Measurements from ENCODE around the gene SAMD4A. TPM values are rescaled to one million over a fixed set of nuclear protein-coding genes. Genes with fewer than 3 reads are reported as not detected.
A peak's percentile ranks its signal among the peaks of the same experiment; 100 is the strongest.

Gene SAMD4A
- total RNA-seq, 1 experiment from 2014 or later, result 17.0 TPM

DNA sequence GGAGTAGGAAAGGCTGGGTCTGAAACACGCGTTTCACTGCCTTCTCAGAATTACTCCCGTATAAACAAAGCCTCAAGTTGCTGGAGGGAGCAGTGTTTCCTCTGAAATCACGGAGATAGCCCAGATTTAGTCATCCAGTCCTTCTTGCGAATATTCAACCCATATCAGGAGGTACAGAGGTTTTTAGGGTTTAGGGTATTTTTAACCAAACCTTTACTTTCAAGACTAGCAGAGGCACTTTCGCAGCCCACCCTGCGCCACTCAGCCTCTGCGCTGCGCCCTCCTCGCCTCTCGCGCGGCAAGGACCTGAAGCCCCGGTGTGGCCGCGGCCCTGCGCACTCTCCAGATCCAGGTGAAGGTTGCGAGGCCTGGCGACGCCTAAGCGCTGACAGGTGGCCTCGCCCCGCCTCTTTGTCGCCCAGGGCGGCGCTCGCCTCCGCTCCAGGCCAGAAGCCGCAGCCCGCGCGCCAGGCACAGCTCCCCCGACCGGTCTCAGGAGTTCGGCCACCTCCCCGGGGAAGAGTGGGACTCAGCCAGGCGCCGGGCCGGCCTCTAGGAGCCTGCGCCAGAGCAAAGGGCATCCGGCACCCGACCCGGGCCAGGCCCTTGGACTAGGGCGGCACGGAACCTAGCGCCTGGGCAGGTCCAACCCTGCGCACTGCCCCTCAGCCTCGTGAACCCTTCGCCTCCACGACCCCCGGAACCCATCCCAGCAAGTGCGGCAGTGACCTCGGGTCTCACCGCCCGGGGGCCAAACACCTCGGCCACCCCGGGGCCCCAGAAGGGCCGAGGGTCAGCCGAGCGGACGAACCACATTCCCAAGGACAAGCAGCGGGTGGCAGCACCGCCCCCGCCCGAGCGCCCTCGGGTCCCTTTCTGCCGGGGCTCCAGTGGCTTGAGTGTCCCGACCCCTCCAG lies 1.8 kb upstream of the SAMD4A start:
- peak; percentile 78 for DNase-seq (ENCODE audit: low spot score)
- in situ Hi-C loops (cut with HindIII; ENCODE audit: low sequenced_read_pairs), result no loop called here

- in situ Hi-C loops (cut with HindIII; ENCODE audit: low sequenced_read_pairs), result no loop called here
- peak; percentile 86 for DNase-seq (ENCODE audit: low spot score)
These were observed 1.0 kb upstream of the SAMD4A start for GRCh38 chr14:54565785-54566409.

GRCh38 chr14:54567224-54567638 lies 303 bp downstream of the SAMD4A start:
- DNase-seq (ENCODE audit: low spot score), result no peak
- in situ Hi-C loops (cut with HindIII; ENCODE audit: low sequenced_read_pairs), result no loop called here

DNA sequence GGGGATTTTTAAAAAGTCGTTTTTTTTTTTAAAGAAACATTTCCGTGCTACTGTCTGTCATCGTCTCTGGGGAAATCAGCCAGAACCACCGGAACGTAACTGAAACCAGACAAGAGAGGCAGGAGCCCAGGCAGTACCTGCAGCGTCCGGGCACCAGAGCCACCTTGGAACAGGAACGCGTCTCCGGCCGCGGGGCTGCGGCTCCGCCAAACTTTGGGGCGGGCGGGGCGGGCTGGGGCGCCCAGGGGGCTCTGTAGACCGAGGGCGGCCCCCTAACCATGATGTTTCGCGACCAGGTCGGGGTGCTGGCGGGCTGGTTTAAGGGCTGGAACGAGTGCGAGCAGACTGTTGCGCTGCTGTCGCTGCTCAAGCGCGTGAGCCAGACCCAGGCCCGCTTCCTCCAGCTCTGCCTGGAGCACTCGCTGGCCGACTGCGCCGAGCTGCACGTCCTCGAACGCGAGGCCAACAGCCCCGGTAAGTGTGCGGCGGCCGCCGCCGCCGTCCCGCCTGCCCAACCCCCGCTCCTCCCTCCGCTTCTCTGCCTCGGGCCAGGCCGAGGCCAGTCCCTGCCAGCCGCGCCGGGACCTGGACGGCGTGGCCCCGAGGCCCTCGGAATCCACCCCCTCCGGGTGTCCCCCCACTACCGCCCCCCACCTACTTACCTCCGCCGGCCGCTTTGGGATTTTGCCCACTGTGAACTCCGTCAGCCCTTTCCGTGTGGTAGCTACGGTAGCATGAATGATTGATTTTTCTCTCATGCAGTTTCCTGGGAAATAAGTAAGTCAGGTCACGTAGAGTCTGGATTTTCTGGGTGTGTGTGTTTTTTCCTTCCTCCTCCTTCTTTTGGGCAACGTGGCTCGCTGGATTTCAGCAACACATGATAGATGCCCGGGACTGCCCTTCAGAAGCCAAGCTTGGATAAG lies 972 bp downstream of the SAMD4A start:
- in situ Hi-C loops (cut with HindIII; ENCODE audit: low sequenced_read_pairs), result no loop called here
- DNase-seq (ENCODE audit: low spot score), result peak; percentile 57

DNA sequence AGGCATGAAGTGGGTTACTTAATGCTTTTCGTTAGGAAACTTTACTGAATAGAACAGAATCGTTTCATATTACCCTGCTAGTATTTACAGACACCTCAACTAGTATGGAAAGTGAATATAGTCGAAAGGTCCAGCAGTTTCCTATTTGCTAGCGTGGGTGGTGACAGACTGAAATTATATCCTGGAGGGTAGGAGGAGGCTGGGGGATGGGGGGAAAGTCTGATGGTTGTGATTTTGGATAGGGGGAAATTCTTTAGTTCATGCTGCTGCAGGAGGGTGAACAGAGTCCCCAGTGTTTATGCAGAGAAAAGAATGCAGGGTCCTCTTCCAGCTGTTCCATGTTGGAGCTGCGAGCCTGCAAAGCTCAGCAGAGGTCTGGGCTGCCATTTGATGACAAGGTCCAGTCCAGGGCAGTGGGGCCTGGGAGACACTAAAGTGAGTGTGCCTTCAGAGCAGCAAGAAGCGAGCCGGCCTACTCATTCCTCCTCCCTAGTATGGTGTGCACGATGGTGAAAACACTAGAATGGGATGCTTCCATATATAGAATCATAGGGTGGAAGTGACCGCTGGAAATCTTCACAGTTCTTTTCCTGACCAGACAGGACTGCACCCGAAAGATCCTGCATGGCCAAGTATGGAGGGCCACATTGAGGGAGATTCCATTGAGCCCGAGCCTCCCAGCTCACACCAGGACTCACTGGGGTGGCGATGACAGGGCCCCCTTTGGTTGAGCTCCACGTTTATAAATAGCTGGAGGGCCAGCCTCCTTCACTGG lies 2.1 kb downstream of the SAMD4A start:
- peak; percentile 43 for DNase-seq (ENCODE audit: low spot score)
- in situ Hi-C loops (cut with HindIII; ENCODE audit: low sequenced_read_pairs), result no loop called here

- in situ Hi-C loops (cut with HindIII; ENCODE audit: low sequenced_read_pairs), result no loop called here
- no peak for DNase-seq (ENCODE audit: low spot score)
These were observed 3.1 kb downstream of the SAMD4A start for GRCh38 chr14:54570047-54570446.

GRCh38 chr14:54570631-54571415 lies 3.9 kb downstream of the SAMD4A start:
- in situ Hi-C loops (cut with HindIII; ENCODE audit: low sequenced_read_pairs), result no loop called here
- DNase-seq (ENCODE audit: low spot score), result no peak

GRCh38 chr14:54572316-54572715 lies 5.4 kb downstream of the SAMD4A start:
- in situ Hi-C loops (cut with HindIII; ENCODE audit: low sequenced_read_pairs), result no loop called here

DNA sequence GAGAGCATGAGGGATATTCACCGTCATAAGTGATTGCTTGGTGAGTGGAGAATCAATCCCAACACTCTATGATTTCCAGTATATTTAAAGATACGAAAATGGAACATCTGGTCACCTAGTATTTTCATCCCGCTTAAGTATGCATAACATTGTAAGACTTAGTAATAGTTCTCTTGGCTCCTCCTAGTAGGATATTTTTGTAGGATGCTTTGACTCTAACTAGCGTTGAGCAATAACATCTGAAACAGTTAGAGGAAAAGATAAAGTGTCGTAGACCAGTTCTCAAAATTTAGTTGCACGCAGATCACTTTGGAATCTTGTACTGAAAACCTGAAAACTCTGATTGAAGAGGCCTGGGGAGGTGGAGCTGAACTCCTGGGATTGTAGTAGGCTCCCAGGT lies 7.6 kb downstream of the SAMD4A start:
- DNase-seq (ENCODE audit: low spot score), result no peak
- in situ Hi-C loops (cut with HindIII; ENCODE audit: low sequenced_read_pairs), result no loop called here

More at GRCh38 chr14:54572316-54572715, 5.4 kb downstream of the SAMD4A start:
- DNase-seq (ENCODE audit: low spot score), result peak; percentile 33

- DNase-seq (ENCODE audit: low spot score), result no peak
- in situ Hi-C loops (cut with HindIII; ENCODE audit: low sequenced_read_pairs), result no loop called here
These were observed 10.6 kb downstream of the SAMD4A start for GRCh38 chr14:54577494-54577893.

DNA sequence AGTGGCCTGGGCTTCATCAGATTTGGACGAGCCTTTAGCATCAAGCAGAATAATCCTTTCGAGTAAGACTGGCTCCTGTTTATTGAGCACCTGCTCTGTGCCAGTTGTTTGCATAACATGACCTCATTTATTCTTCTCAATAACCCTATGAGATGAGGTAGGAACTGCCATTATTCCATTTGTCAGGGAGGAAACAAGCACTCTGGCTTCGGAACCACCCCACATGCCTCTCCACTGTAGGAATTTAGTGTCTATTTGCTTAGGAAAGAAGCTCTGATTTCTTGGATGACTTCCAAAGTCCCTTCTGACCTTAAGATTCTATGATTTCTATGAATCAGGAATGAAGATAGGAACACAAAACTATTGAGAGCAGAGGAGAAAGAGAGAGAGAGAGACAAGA lies 11.0 kb downstream of the SAMD4A start:
- in situ Hi-C loops (cut with HindIII; ENCODE audit: low sequenced_read_pairs), result no loop called here
- no peak for DNase-seq (ENCODE audit: low spot score)

- in situ Hi-C loops (cut with HindIII; ENCODE audit: low sequenced_read_pairs), result no loop called here
These were observed 12.7 kb downstream of the SAMD4A start for GRCh38 chr14:54579621-54580020.

GRCh38 chr14:54580933-54581332 lies 14.0 kb downstream of the SAMD4A start:
- DNase-seq (ENCODE audit: low spot score), result no peak
- in situ Hi-C loops (cut with HindIII; ENCODE audit: low sequenced_read_pairs), result no loop called here

More at GRCh38 chr14:54579621-54580020, 12.7 kb downstream of the SAMD4A start:
- no peak for DNase-seq (ENCODE audit: low spot score)

- DNase-seq (ENCODE audit: low spot score), result no peak
- in situ Hi-C loops (cut with HindIII; ENCODE audit: low sequenced_read_pairs), result no loop called here
These were observed 15.4 kb downstream of the SAMD4A start for GRCh38 chr14:54582334-54582733.

DNA sequence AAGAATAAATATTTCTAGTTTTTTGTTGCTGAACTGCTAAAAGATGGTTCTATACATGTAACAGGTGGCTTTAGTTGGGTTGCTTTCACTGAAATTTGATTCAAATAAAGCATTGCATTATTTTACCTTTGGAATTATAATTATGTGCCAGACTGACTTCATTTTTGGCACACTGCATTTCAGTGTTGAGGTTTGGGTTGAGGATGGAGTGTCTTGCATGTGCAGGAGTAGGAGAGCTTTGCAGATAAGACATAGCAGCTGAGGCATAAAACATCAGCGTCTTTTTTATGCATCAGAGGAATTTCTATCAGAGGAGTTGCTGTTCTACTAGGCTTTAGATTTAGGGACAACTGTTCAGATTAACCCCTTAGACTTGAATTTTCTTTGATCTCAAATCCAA lies 17.2 kb downstream of the SAMD4A start:
- in situ Hi-C loops (cut with HindIII; ENCODE audit: low sequenced_read_pairs), result no loop called here
- DNase-seq (ENCODE audit: low spot score), result no peak

DNA sequence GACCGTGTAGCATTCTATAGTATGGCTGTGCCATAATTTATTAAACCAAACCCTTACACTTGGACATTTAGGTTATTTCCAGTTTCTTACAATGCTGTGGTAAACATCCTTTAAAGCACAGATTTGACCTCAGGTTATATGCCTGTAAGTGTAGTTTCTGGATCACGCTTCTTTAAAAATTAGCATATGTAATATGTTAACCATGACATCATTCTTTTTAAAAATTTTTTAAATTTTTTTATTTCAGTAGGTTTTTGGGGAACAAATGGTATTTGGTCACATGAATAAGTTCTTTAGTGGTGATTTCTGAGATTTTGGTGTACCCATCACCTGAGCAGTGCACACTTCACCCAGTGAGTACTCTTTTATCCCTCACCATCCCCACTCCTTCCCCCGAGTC lies 18.3 kb downstream of the SAMD4A start:
- DNase-seq (ENCODE audit: low spot score), result no peak
- in situ Hi-C loops (cut with HindIII; ENCODE audit: low sequenced_read_pairs), result no loop called here

- no peak for DNase-seq (ENCODE audit: low spot score)
- in situ Hi-C loops (cut with HindIII; ENCODE audit: low sequenced_read_pairs), result no loop called here
These were observed 22.1 kb downstream of the SAMD4A start for GRCh38 chr14:54589076-54589475.

- in situ Hi-C loops (cut with HindIII; ENCODE audit: low sequenced_read_pairs), result no loop called here
- no peak for DNase-seq (ENCODE audit: low spot score)
These were observed 22.9 kb downstream of the SAMD4A start for GRCh38 chr14:54589843-54590242.

Data from G401 (cell line).